ENCODE results near the gene ZBP1.

ZBP1 gene

GRCh38 chr20:57555457-57556184, 64.6 kb downstream of the ZBP1 start:
- DNase-seq (ENCODE audit: low read depth) = no peak
